HL-60 (cell line): ENCODE measurements around the gene STX19.
"Not testable (repeated sequence)": the region's sequence is repeated elsewhere in the genome, so short reads cannot be mapped to it uniquely, and the experiment has no call there.

Experiments used
- CTCF ChIP-seq: IDR thresholded peaks from one replicate; pipeline ENCODE4 v1.5.1; 2011; ENCODE audit warnings: low read length, control low read depth, inconsistent platforms; ENCODE audit not compliant: insufficient read depth
- GABPA ChIP-seq: IDR thresholded peaks from 2 replicates; pipeline ENCODE4 v1.6.1; 2012; ENCODE audit warnings: low read depth

GRCh38 chr3:94044100-94044936, 15.9 kb upstream of the STX19 start:
- not testable (repeated sequence) for TF ChIP-seq CTCF, GABPA
